ENCODE measurements around the gene ATAD3B.

DNA sequence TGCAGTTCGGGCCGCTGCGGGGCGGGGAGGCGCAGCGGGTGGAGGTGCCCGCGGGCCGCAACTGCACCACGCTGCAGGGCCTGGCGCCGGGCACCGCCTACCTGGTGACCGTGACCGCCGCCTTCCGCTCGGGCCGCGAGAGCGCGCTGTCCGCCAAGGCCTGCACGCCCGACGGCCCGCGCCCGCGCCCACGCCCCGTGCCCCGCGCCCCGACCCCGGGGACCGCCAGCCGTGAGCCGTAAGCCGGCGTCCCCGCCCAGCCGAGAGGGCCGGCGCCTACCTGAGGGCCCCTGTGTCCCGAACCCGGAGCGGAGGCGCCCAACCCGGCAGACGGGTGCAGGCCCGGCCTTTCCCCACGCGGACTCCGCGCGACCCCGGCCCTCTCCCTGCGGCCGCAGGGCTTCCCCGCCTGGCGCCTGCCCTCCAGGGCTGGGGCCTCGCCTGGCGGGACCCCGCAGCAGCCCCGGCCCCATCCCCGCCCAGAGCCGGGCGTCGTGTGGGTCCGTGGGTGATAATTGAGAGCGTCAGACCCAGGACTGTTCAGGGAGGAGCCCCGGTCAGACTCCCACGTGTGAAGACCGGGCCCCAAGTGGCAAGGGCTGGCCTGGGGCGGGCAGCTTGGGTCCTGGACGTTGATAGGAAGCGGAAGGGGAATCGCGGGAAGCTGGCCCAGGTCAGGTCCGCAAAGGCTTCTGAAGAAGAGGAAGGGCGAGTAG lies 31.9 kb upstream of the ATAD3B start:
- TF ChIP-seq POLR2AphosphoS5 (IDR thresholded peaks at IDR 0.05; ENCODE audit: borderline replicate concordance, low read depth, low read length), result no peak
- no peak for TF ChIP-seq EZH2 (IDR thresholded peaks at IDR 0.05)
- TF ChIP-seq FOXP2 (optimal IDR thresholded peaks at IDR 0.05; ENCODE audit: control extremely low read depth, extremely low read length, insufficient read depth), result no peak
